GM19467 (cell line): ENCODE measurements around the gene RNF8.
"Not testable (repeated sequence)": the region's sequence is repeated elsewhere in the genome, so short reads cannot be mapped to it uniquely, and the experiment has no call there.

Experiments
- ATAC-seq: cut with Tn5 transposase; IDR thresholded peaks from one replicate; pipeline ENCODE4 v1.9.1; 2021; ENCODE audit warnings: mild to moderate bottlenecking, moderate library complexity; ENCODE audit not compliant: unreplicated experiment

Gene RNF8

DNA sequence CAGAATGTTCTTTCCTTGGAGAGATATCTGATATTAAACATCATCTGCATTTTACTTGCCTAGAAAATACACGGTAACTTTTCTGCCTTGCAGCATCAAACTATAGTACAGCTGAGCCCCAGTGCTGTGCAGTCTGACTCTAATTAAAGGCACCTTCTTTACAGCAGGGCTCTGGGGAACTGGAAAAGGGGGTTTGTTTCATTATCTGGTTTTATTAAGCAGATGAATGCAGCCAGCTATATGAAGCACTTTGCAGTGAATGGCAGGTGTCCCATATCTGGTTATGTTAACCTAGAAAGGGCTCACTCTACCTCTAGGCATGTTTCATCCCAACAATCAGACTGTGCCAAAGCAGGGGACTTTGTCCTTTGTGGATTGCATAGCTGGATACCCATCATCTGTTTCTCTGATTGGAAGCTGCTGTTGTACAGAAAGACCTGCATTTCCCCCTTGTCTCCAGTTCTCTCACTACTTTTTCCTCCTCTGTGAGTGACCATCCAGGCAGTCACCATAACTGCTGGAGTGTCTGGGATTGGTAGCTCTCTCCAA lies 39.7 kb downstream of the RNF8 start:
- no peak for ATAC-seq

DNA sequence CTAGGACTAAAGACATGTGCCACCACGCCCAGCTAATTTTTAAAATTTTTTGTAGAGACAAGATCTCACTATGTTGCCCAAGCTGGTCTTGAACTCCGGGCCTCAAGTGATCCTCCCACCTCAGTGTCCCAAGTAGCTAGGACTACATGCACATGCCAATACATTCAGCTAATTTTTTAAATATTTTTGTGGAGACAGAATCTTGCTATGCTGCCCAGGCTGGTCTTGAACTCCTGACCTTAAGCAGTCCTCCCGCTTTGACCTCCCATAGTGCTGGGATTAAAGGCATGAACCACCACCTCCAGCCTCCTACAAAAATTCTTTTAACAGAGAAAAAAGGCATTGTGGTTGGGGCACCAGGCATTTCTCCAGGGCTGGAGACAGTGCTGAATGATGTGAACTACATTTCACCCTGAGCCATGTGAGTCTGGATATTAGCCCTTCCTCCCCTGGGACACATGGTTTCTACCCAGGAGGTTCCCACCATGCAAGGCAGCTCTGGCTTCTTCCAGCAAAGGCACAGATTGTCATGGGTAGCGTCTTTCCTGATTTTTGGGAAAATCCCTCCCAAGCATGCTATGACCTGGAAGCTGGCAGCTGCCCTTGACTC lies 42.9 kb downstream of the RNF8 start:
- ATAC-seq: no peak

DNA sequence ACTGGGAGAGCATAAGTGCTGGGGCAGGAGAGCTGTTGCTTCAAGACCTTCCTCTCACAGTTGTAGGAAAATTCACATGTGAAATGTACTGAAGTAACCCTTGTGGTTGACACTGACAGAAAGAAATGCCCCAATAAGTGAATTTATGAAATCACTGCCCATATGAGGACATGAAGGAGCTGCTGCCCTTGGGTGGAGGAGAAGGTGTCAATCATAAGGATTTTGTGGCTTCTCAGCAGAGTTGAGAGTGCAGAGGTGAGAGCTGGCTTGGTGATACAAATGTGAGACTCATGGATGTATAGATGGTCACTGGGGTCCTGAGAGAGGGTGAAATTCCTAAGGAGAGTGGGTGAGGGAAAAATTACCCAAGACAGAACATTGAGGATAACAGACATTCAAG lies 45.3 kb downstream of the RNF8 start:
- no peak for ATAC-seq

DNA sequence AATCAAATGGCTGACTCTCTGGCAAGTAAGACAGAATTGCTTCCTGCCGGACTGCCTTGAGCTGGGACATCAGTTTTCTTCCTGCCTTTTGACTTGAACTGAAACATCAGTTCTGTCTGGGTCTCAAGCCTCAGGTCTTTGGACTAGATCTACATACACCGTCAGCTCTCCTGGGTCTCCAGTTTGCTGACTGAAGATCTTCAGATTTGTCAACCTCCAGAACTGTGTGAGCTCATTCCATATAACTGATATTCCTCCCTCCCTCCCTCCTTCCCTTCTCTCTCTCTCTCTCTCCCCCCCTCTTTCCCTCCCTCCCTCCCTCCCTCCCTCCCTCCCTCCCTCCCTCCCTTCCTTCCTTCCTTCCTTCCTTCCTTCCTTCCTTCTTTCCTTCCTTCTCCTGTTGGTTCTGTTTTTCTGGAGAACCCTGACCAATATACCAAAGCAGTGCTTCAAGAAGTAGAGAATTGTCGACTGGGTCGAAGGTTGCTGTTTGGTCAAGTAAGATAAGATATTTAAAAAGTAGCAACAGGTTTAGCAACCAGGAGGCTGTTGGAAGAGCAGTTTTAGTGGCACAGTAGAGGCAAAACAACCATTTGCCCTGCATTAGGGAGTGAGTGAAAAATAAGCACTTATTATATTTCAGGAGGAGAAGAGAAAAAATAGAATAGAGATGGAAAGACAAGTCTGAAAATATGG lies 46.2 kb downstream of the RNF8 start:
- ATAC-seq: no peak

DNA sequence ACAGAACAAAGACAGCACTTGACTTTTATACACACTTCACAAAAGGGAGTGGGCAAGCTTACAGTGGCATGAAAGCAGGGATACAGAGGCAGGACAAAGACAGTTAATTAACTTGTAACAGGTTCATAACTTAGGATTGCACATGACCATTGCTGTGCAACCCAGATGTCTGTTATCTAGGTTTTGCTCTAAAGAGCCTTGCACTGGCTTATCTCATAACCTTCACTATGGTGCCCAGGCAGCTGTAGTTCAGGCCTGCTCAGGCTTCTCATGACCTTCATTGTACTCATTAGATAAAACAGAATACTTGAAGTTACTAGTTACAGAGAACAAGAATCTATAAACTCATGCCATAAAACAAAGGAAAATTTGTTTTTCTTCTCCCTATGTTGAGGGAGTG lies 47.9 kb downstream of the RNF8 start:
- not testable (repeated sequence) for ATAC-seq

DNA sequence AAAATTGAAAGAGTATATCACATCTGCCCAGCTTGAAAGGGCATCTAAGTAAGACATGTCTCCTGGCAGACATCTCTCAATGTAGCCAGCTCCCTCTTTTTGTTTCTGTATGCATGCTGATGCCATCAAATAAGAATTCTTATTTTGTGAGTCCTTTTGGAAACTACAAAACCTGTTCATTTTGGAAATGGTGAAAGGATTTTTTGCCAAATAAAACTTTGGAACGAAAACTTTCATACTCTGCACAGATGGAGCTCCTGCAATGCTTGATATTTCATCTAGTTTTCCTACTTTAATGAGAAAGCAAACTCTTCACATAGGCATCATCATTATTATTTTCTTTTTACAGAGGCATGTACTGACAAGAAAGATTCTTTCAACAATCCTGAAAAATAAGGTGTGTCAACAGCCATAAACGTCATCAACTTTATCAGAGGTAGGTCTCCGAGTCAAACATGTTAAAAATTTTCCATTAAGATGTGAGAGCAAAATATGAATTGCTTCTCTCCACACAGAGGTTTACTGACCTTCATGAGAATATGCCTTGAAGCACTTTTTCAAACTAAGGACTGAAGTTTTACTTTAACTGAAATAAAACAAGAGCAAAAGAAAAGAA lies 53.1 kb downstream of the RNF8 start:
- no peak for ATAC-seq

DNA sequence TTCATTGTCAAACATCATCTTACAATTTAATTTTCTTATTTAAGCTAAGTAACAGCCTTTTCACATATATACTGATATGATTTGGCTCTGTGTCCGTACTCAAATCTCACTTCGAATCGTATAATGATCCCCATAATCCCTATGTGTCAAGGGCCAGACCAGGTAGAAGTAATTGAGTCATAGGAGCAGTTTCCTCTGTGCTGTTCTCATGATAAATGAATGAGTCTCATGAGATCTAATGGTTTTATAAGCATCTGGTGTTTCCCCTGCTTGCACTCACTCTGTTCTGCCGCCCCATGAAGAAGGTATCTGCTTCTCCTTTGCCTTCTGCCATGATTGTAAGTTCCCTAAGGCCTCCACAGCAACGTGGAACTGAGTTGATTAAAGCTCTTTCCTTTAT lies 54.2 kb downstream of the RNF8 start:
- no peak for ATAC-seq

DNA sequence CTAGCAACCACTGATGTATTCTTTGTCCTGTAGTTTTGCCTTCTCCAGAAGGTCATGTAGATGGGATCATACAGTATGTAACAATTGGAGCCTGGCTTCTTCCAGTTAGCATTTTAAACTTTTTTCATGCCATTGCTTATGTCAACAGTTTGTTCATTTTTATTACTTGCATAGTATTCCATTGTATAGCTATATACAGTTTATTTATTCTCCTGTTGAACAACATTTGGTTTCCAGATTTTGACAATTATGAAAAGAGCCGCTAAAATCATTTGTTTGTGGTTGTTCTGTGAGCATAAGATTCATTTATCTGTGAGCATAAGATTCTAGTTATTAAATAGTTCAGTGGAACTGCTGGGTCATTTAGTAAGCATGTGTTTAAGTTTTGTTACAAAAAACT lies 55.7 kb downstream of the RNF8 start:
- no peak for ATAC-seq

DNA sequence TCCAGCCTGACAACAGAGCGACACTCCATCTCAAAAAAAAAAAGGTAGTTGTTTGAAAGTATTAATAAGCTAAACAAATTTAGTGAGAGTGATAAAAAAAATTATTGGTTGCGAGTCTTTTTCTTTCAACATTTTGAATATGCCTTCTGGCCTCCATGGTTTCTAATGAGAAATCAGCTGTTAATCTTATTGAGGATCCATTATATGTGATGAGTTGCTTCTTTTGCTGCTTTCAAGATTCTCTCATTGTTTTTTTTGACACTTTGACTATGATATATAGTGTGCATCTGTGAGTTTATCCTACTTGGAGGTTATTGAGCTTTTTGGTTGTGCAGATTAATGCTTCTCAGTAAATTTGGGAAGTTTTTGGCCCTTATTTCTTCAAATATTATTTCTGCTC lies 63.6 kb downstream of the RNF8 start:
- no peak for ATAC-seq

DNA sequence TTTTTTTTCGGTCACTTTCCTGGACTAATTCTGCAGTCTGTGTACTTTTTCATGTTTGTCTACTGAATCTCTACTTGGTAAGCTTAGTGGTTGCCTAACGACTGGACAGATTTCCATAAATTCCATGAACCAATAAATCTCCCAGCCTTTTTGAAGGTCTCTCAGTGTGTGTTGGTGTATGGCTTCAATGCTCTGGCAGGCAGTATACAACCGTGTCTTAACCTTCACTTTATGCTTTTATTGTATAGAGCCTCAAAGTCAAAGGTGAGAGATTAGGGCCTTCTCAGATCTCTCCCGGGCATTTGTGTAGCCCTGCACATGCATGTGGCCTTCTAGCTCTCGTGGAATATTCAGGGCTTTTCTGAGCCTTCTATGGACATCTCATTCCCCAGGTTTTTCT lies 64.9 kb downstream of the RNF8 start:
- ATAC-seq: no peak

DNA sequence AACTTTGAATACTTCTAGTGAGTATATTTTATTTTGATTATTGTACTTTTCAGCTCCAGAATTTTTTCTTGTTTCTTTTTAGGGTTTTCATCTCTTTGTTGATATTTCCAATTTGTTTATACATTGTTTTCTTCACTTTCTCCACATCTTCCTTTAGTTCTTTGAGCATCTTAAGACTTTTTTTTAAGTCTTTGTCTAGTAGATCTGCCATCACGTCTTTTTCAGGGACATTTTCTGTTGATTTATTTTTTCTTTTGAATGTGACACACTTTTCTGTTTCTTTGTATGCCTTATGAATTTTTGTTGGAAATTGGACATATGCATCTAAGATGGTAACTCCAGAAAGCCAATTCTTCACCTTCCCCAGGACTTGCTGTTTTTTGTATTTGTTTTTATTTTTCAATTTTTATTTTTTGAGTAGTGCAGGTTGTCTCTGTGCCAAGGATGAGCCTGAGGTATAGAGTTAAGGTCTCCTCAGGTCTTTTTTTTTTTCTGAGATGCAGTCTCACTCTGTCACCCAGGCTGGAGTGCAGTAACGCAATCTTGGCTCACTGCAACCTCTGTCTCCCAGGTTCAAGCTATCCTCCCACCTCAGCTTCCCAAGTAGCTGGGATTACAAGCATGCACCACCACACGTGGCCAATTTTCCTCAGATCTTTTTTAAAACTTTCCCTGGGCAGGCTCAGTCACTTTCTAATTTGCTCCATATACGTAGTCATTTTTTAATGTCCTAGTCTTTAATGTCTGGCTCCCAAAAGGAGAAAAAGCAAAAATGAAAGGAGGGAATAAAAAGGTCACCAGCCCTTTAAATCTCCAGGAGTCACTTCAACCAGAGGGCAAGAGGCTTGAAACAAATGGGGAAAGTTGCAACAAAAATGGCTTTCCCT lies 72.5 kb downstream of the RNF8 start:
- no peak for ATAC-seq

DNA sequence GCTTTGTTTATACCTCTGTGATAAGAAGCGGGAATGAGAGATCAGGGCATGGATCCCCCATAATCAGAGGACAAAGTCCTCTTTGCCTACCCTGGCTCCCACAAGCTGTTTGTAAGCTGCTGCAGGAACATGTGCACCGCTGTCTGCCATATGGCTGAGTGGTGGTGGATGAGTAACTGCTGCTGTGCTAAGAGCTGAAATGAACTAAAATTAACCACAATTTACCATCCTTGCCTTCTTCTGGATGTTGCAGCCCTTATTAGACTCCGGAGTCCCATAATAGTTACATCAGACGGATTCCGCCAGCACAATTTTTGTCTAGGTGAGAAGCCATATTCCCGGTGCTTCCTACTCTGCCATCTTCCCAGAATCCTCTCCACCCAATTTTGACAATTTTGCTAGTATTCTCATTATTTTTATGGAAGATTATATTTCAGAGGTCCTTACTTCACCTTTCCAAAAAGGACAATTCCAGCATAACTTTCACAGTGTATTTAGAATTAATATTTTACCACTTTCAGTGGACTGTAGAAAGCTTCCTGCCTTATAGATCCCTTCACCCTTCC lies 73.2 kb downstream of the RNF8 start:
- ATAC-seq: no peak

DNA sequence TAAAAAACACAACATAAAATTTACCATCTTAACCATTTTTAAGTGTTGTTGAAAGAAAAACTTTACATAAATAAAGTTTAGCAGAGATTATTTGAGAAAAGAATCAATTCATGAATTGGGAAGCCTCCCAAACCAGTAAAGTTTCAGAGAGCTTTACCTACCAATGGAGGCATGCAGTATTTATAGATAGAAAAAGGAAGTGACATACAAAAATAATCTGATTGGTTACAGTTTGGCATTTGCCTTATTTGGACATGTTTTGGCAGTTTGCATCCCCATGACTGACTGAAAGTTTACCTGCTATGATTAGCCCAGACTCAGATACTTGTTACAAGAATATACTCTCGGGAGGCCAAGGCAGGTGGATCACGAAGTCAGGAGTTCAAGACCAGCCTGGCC lies 75.6 kb downstream of the RNF8 start:
- no peak for ATAC-seq

DNA sequence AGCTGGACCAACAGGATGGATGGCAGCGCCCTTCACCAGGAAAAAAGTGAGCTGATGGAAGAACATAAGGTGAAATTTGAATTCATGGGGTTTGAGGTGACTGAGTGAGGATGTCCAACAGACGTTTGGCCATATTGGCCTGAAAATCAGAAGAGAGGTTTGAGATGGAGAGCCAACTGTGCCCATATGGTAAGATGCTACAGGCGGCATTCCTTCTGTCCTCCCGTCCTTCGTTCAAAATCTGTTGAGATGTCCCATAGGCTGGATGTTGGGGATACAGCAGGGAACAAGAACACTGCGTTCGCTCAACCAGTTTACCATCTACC lies 78.8 kb downstream of the RNF8 start:
- ATAC-seq: no peak

DNA sequence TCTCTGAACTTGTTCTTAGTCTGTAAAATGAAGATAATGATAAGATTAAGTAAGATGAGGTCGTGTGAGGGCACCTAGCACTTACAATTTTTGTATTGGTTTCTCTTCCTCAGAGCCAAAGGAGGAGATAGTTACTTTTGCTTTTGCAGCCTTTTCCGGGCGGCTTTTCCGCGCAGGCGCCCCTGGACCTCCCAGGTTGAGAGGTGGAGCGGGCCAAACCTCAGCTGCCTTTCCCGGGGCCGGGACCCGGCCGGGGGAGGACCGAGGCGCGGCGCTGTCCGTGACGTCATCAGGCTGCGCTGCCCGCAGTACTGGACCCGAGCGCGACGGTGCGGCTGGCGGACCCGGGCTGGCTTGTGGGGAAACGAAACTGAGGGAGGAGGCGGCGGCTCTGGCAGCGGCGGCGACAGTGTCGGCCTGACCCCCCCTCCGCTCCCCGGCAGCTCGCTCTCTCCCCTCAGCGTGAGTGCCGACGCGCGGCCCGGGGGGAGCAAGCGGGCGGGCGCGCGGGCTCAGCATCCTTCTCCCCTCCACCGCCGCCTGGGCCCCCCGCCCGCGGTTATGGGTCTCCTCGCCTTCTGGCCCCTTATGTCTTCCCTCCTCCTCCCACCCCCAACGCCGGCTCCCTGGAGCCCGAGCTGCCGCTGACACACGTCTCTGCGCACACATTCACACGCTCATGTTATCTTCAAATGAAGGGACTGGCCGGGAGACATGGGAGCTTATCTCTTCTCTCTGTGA lies 79.3 kb downstream of the RNF8 start, which contains the start of gene CMTR1:
Gene CMTR1, plus strand, starts transcription at position 306 of the 741 bp plus-strand sequence. CDS start 2,409 bp downstream, outside the sequence.
- ATAC-seq: peak; percentile 68

DNA sequence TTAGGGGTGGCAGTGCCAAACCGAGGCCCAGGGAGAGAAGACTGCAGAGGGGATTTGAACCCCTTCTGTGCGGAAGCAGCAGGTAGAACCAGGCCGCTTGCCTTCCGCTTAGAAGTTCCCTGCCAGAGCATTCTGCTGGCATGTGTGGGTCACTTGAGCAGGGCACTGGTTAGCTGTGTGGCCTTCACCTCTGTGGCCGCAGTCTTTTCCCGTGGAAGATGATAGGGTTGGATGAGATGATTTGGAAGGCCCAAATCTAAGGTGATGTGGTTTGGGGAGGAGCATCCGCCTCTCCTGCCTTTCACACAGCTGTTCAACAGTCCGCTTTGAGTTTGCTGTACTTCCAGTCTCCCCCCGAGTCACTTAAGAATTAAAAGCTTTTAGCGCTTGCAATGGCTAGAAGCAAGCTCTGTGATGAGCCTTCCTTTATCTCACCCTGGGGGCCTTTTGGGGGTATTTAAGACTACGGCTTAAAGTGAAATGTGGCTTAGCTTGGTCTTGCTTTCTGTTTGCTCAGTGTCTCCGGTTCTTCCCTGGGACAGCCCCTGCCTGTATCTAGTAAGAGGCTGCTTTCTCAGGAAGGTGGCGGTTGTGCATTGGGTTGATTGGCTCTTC lies 80.0 kb downstream of the RNF8 start:
- ATAC-seq: peak; percentile 28

DNA sequence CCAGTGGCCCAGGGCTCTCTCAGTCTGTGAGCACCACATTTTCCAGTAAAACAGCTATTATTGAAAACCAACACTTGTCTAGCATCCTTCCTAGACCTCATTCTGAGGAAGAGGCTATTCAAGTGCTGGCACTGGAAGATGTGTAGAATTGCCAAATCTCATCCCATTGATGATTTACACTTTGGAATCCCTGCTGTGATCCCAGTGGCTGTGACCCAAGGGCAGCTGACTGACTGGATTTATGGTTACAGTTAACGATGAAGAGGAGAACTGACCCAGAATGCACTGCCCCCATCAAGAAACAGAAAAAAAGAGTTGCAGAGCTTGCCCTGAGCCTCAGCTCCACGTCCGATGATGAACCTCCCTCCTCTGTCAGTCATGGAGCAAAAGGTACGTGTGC lies 81.6 kb downstream of the RNF8 start:
- no peak for ATAC-seq

DNA sequence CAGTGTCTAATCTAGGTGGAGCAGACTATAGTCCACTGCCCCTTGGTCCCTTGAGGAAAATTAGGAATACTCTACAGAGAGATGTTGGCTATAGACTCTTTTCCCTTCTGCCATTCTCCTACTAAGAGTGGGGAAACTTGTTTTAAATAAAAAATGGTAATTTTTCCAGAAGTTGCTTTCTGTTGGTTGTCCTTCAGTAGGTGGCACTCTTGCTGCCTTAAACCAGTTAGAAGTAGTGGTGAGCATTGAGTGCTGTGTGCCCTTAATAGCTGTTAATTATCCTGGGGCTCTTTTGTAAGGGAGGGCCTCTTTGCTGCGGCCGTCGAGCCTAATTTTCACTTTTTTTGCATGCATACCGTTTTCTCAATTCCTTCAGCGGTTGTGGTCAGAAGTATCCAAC lies 82.0 kb downstream of the RNF8 start:
- no peak for ATAC-seq

DNA sequence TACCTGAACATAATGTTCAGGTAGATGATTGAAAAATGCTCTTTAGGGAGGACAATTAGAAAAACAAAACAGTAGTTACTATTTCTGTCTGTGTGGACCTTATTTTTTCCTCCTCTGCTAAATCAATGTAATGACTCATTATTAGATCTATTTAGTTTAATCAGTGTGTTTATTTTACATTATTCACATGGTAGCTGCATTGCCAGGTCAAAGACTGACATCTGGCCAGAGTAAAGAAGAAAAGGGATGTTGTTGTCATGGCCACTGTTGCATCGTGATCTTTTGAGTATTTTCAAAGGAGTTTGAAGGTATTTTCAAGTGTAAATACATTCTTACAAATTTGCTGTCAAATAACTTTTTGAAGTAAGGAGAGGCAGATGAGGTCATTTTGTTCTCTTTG lies 85.1 kb downstream of the RNF8 start:
- no peak for ATAC-seq

DNA sequence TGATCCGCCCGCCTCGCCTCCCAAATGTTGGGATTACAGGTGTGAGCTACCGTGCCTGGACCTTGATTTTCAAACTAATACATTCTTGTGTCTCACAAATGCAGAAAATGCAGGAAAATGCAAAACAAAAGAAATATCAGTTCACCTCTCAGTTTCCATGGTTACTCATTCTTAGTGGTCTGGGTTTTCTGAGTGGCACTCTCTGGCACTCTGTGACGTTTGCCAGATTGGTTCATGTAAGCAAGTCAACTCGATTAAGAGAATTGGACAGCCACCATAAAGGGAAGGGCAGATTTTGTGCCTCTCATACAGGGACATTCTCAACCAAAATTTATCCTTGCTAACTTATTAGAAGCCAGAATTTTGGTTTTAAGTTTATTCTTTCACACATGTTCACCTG lies 87.9 kb downstream of the RNF8 start:
- ATAC-seq: no peak
